Activated CD4-positive, CD25-positive, alpha-beta regulatory T cell (primary cell): ENCODE data around the gene IQCE.
"Not testable (repeated sequence)": the region's sequence is repeated elsewhere in the genome, so short reads cannot be mapped to it uniquely, and the experiment has no call there.

ENCODE experiments used
- DNase-seq, 4 experiments: peaks; one replicate each; lab custom pipeline; 2025; lab: John Stamatoyannopoulos, UW

The IQCE gene

GRCh38 chr7:2553831-2554581 lies 4.8 kb upstream of the IQCE start:
- no peak for DNase-seq

DNA sequence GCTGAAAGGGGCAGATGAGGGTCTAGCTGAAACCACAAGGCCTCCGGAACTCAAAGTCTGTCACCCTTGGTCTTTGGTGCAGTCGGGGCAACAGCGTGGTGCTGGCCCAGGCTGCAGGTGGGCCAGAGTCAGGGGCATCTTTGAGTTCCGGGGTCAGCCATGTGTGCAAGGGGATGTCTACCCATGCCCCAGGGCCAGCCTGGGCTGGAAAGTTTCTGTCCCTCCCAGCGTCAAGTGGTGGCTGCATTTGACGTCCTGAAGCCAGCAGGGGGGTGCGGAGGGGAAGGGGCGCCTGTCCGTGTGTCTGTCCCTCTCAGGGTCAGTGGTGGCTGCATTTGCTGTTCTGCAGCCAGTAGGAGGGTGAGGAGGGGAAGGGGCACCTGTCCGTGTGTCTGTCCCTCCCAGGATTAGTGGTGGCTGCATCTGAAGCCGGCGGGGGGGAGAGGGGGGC lies 4.1 kb upstream of the IQCE start:
- no peak for DNase-seq

GRCh38 chr7:2555121-2556052 lies 3.4 kb upstream of the IQCE start, which contains the start of gene BRAT1:
Gene BRAT1 (minus strand): TSS chr7:2555524. CDS start chr7:2554431, 1,093 bp downstream.
- peak; percentile 81 to 94 (median 91) for DNase-seq

GRCh38 chr7:2559283-2559950 lies 638 bp downstream of the IQCE start:
- DNase-seq: no peak

- not testable (repeated sequence) for DNase-seq
Measured at GRCh38 chr7:2563955-2564354, 5.2 kb downstream of the IQCE start.

- no peak for DNase-seq
Measured at GRCh38 chr7:2564970-2565540, 6.3 kb downstream of the IQCE start.

DNA sequence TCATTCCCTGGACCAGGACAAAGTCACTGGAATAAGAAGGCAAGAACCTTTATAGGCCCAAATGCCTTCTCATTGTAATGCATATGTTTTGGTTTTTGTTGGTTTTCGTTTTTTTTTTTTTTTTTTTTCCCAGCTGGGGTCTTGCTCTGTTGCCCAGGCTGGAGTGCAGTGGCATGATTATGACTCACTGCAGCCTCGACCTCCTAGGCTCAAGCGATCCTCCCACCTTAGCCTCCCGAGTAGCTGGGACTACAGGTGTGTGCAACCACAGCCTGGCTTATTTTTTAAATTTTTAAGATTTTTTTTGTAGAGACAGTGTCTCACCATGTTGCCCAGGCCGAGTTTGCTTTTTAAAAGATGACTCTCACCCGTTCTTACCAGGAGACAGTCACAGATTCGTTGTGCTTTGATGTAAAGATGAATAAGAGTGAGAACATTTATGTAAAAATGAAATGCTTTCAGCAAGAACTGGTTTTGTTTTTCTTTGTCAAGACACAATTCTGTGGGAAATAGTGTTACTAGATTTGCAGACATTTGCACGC lies 7.6 kb downstream of the IQCE start:
- DNase-seq: no peak

DNA sequence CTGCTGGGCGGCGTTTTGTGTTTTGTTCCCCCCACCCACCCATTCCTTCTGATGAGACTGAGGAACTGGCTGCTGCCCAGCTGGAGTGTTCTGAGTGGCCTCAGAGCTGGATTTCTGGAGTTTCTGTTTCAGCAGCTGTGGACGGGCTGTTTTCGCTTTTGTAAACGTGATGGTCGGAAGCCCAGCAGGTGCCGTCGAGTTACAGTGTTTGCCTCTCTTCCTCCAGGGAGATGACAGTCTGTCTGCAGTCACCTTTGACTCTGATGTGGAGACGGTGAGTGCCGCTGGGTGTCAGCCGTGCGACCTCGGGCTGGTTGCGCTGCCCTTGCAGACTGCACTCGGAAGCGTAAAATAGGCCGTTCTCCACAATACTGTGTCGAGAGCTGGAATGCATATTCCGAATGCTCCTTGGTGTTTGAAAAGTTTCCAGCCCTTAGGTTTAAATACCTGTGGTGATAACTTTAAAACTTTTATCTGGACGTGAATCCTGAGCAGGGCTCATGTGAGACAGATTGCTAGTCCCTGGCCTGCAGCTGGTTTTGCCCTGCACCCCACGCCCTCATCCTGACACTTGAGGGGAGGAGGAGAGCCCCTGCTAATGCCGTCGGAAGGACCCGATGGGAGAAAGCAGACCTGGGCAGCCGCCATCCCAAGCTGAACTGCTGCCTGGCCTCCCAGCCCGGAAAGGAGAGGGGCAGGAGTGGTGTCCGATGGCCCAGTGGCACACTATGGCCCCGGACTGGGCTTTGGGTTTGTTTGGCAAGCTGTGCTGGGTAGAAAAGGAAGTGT lies 8.3 kb downstream of the IQCE start:
- no peak for DNase-seq

GRCh38 chr7:2567679-2568278 lies 9.0 kb downstream of the IQCE start:
- no peak for DNase-seq

DNA sequence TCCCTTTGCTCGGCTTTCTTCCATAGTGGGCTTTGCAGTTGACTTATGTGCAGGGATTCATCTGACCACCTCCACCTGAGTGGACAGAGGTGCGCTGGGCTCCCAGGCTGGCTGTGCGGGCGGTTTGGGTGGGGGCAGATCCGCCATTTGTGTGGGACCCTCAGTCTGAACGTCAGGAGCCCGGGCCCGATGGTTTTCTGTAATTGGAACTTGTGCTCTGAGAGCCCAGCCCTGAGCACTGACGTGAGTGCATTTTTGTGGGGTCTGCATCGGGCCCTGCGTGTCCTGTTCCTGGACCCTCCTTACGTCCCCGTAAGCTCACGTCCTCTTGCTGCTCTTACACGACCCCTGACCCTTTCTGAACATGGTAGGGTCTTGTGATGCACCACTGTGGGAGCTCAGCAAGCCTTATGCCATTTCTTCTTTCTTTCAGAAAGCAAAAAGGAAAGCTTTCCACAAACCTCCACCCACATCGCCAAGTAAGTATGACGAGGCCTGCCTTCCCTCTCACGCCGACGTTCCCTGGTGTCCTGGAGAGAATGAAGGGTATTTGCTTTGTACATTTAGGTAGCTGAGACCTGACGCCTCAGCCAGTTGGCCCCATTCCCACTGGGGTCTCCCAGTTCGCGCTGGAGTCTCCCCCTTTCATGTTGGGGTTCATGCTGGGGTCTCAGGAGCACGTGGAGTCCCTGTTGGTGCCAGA lies 9.9 kb downstream of the IQCE start:
- DNase-seq: no peak

DNA sequence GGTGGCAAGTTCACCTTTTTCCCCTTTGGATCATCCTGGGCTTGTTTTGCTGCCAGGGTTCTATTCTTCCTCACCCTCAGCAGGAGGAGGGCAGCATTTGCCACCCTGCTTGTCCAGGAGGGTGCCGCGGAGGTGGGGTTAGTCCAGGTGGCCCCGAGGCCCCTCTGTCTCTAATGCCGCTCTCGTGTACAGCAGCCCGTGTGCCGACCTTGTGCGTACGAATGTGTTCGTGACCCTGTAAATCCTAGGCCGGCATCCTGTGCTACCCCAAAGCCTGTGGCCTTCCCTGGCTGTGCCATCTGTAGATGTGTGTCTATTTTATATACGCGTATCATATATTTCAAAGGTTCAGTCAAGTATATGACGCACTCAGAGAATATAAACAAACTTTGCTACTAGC lies 10.6 kb downstream of the IQCE start:
- no peak for DNase-seq

DNA sequence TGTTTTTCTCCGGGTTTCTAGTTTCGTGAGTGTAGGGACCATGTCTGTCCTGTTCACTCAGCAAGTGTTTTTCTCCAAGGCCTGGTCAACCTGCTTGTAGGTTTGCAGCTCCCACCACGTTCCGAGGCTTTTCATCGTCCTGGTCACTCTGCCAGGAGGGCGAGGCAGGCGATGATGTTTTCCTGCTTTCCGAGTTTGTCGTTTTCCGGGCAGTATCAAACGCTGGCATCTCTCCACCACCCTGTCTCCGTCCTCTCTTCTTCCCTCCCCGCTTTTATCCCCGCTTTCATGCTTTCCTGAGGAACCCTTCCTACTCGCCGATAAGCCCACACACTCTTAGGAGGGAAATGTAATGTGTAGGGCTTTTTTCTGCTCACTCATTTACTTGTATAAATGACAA lies 11.2 kb downstream of the IQCE start:
- DNase-seq: no peak

DNA sequence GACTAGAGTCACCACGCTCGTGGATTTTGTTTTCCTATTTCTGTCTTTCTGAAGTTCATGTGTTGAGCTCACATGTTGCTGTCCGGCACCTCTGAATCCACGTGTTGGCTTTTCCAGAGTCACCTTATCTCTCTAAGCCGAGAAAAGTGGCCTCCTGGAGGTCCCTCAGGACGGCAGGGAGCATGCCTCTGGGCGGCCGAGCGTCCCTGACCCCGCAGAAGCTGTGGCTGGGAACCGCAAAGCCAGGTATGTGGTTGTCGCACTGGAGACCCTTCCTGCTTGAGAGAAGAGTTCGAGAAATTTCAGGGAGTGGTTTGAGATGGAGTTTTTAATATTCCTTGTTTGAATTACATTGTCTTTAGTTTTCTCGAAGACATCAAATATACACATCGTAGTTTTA lies 12.6 kb downstream of the IQCE start:
- DNase-seq: no peak

DNA sequence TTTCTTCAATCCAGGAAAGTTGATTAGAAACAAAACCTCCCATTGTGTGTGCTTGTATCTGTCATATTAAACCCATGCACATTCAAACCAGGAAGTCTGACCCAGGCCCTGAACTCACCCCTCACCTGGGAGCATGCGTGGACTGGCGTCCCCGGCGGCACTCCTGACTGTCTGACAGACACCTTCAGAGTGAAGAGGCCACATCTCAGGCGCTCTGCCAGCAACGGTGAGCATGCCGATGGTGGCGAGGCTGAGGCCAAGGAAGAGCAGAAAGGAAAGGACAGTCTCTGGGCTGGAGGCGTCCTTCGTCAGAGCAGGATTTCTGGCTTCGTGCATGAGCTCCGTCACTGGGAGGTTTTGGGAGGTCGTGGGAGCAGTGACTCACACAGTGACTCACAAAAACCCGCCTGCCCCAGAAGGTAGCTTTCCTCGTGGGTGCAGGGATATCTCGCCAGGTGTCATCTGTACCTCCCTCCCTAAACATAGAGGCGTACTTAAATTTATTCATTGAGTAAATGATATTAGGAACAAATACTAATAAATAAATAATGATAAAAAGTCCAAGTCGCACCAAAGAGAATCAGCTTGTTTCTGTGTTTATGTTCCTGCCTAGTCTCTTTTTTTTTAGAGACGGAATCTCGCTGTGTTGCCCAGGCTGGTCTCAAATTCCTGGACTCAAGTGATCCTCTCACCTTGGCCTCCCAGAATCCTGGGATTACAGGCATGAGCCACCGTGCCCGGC lies 13.5 kb downstream of the IQCE start:
- no peak for DNase-seq

- no peak for DNase-seq
Measured at GRCh38 chr7:2573761-2574160, 15.0 kb downstream of the IQCE start.

DNA sequence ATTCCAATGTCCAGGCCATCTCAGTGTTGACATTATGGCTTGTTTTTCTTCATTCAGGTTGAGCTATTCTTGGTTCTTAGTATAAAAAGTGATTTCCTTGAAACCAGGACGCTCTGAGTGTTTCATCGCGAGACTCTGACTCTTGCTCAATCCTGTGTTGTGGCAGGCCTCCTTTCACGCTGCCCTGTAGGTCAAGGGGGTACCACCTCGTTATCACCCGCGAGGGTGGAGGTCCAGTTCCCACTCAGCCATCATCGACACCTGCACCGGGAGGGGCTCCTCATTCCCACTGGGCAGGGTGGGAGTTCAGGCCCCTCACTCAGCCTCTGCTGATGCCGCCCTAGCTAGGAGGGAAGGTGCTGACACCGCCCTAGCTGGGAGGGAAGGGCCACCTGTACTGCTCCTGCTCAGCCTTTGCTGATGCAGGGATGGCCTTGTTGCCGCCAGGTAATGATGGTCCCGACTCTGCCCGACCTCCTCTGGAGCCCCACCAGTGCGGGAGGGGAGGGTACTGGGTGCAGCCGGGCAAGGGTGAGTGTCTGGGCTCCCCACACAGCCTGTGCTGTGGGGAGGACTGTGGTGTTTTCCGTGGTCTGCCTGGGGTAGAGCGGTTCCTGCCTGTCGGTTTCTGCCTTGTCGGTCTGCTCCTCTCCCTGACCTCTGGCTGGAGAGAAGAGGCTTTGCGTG lies 16.4 kb downstream of the IQCE start:
- DNase-seq: no peak

DNA sequence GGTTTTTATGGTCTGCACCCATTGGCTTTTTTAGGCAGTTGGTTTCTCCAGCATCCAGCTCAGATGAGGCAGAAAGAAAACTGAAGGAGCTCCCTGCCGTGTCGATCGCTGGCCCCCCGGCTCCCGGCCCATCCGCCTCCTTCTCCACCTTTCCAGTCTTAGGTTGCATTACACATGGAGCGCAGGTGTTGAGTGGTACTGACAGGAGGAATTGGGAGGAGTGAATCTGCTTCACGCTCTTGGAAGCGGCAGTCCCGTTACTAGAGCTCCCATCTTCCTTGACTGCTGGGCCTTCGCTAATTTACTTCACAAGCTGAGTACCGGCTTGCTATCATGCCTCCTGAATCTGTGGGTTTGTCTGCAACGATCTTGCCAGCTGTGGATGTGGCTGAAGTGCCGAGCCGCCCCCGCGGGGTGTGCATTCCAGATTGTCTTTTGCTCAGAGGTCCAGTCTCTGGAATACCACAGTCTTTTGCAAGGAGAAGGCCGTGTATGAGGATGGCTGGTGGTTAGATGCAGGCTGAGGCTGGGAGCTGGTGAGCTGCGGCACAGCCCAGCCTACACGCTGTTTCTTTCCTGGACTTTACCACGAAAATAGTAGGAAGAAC lies 17.1 kb downstream of the IQCE start:
- DNase-seq: no peak
